Ishikawa (cell line): Measurements from ENCODE around the gene GALNT13.

Experiments
- CEBPB ChIP-seq: IDR thresholded peaks from 2 replicates; pipeline ENCODE4 v1.6.1; 2012
- CREB1 ChIP-seq: IDR thresholded peaks from 2 replicates; pipeline ENCODE4 v1.6.1; 2012; ENCODE audit warnings: low read depth
- EGR1 ChIP-seq: IDR thresholded peaks from 2 replicates; pipeline ENCODE4 v1.6.1; 2012
- EP300 ChIP-seq: IDR thresholded peaks from 2 replicates; pipeline ENCODE4 v1.6.1; 2012; ENCODE audit warnings: borderline replicate concordance
- FOXM1 ChIP-seq: IDR thresholded peaks from 2 replicates; pipeline ENCODE4 v1.6.1; 2012; ENCODE audit warnings: low read depth, borderline replicate concordance
- NFIC ChIP-seq: IDR thresholded peaks from 2 replicates; pipeline ENCODE4 v1.6.1; 2012
- RAD21 ChIP-seq: IDR thresholded peaks from 2 replicates; pipeline ENCODE4 v1.6.1; 2012; ENCODE audit warnings: low read depth
- TAF1 ChIP-seq: IDR thresholded peaks from 2 replicates; pipeline ENCODE4 v1.6.1; 2012; ENCODE audit warnings: low read depth, mild to moderate bottlenecking
- TCF12 ChIP-seq: IDR thresholded peaks from 2 replicates; pipeline ENCODE4 v1.6.1; 2012; ENCODE audit warnings: low read depth
- TEAD4 ChIP-seq: IDR thresholded peaks from 2 replicates; pipeline ENCODE4 v1.6.1; 2012
- YY1 ChIP-seq: IDR thresholded peaks from 2 replicates; pipeline ENCODE4 v1.6.1; 2012; ENCODE audit warnings: low read depth
- TF ChIP-seq, protein P1 (sequence below): IDR thresholded peaks from 2 replicates; pipeline ENCODE4 v1.6.1; 2012; ENCODE audit warnings: low read depth, mild to moderate bottlenecking
- TF ChIP-seq, protein P2 (sequence below): IDR thresholded peaks from 2 replicates; pipeline ENCODE4 v1.6.1; 2012
- TF ChIP-seq, protein P3 (sequence below): IDR thresholded peaks from 2 replicates; pipeline ENCODE4 v1.6.1; 2012

DNA sequence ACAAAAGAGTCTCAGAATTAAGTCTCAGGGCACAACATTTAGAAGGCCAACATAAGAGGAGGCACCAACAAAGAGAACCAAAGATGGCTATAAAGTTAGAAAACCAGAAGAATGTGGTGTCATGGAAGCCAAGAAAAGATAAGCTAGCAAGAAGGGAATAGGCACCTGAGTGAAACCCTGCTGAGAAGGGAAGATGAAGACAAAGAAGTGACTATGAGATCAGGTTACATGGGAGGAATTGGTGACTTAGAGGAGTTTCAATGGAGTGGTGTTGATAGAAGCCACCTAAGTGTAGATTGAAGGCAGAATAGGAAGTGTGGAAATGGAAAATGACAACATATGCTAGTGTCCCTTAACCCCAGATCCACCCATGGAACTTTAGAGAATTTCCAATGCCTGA is 499.2 kb downstream of the GALNT13 start:
- TF ChIP-seq EP300 (no peak), NFIC (no peak), RAD21 (no peak), CEBPB (no peak), YY1 (no peak), EGR1 (no peak), TAF1 (no peak), FOXM1 (no peak), TEAD4 (no peak), CREB1 (no peak), TCF12 (no peak)
- TF ChIP-seq, protein P1, sequence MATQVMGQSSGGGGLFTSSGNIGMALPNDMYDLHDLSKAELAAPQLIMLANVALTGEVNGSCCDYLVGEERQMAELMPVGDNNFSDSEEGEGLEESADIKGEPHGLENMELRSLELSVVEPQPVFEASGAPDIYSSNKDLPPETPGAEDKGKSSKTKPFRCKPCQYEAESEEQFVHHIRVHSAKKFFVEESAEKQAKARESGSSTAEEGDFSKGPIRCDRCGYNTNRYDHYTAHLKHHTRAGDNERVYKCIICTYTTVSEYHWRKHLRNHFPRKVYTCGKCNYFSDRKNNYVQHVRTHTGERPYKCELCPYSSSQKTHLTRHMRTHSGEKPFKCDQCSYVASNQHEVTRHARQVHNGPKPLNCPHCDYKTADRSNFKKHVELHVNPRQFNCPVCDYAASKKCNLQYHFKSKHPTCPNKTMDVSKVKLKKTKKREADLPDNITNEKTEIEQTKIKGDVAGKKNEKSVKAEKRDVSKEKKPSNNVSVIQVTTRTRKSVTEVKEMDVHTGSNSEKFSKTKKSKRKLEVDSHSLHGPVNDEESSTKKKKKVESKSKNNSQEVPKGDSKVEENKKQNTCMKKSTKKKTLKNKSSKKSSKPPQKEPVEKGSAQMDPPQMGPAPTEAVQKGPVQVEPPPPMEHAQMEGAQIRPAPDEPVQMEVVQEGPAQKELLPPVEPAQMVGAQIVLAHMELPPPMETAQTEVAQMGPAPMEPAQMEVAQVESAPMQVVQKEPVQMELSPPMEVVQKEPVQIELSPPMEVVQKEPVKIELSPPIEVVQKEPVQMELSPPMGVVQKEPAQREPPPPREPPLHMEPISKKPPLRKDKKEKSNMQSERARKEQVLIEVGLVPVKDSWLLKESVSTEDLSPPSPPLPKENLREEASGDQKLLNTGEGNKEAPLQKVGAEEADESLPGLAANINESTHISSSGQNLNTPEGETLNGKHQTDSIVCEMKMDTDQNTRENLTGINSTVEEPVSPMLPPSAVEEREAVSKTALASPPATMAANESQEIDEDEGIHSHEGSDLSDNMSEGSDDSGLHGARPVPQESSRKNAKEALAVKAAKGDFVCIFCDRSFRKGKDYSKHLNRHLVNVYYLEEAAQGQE: no peak
- TF ChIP-seq, protein P2, sequence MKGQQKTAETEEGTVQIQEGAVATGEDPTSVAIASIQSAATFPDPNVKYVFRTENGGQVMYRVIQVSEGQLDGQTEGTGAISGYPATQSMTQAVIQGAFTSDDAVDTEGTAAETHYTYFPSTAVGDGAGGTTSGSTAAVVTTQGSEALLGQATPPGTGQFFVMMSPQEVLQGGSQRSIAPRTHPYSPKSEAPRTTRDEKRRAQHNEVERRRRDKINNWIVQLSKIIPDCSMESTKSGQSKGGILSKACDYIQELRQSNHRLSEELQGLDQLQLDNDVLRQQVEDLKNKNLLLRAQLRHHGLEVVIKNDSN: no peak
- TF ChIP-seq, protein P3, sequence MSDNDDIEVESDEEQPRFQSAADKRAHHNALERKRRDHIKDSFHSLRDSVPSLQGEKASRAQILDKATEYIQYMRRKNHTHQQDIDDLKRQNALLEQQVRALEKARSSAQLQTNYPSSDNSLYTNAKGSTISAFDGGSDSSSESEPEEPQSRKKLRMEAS: no peak
